D721Med (cell line): Measurements from ENCODE around the gene SLC34A2.
"Not testable (repeated sequence)": the region's sequence is repeated elsewhere in the genome, so short reads cannot be mapped to it uniquely, and the experiment has no call there.

ENCODE experiments used
- DNase-seq: peaks from one replicate; pipeline ENCODE4 v3.0.0; 2011; ENCODE audit warnings: low spot score; ENCODE audit not compliant: insufficient read length
- FAIRE-seq: peaks from 2 replicates; lab custom pipeline; 2011; peaks lifted over from hg19 to GRCh38; lab: Jason Lieb, UNC
- TF ChIP-seq, protein P1 (sequence below): IDR thresholded peaks from 2 replicates; pipeline ENCODE4 v1.5.1; 2012; ENCODE audit warnings: mild to moderate bottlenecking, control low read depth; ENCODE audit not compliant: insufficient read depth; ENCODE audit errors: missing control alignments

The SLC34A2 gene

DNA sequence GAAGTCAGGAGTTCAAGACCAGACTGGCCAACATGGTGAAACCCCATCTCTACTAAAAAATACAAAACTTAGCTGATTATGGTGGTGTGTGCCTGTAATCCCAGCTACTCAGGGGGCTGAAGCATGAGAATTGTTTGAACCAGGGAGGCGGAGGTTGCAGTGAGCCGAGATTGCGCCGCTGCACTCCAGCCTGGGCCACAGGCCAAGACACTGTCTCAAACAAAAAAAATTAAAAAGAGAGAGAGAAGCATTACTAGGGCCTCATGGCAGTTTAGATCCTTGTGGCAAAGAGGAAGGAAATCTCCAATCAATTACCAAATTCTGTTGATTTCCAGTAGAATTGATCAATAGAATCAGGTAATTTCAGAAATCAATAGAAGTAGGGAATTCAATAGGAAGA is 16.8 kb upstream of the SLC34A2 start:
- FAIRE-seq (no peak), DNase-seq (no peak)
- TF ChIP-seq, protein P1, sequence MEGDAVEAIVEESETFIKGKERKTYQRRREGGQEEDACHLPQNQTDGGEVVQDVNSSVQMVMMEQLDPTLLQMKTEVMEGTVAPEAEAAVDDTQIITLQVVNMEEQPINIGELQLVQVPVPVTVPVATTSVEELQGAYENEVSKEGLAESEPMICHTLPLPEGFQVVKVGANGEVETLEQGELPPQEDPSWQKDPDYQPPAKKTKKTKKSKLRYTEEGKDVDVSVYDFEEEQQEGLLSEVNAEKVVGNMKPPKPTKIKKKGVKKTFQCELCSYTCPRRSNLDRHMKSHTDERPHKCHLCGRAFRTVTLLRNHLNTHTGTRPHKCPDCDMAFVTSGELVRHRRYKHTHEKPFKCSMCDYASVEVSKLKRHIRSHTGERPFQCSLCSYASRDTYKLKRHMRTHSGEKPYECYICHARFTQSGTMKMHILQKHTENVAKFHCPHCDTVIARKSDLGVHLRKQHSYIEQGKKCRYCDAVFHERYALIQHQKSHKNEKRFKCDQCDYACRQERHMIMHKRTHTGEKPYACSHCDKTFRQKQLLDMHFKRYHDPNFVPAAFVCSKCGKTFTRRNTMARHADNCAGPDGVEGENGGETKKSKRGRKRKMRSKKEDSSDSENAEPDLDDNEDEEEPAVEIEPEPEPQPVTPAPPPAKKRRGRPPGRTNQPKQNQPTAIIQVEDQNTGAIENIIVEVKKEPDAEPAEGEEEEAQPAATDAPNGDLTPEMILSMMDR = no peak

DNA sequence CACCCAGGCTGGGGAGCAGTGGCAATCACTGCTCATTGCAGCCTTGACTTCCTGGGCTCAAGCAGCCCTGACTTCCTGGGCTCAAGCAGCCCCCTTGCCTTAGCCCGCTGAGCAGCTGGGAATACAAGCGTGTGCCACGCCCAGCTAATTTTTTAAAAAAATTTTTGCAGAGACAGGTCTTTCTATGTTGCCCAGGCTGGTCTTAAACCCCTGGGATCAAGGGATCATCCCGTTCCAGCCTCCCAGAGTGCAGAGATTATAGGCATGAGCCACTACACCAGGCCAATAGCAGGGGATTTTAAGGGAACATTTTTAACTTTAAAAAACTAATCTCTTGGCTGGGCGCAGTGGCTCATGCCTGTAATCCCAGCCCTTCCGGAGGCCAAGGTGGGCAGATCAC is 5.3 kb upstream of the SLC34A2 start:
- TF ChIP-seq, protein P1 = no peak
- no peak for FAIRE-seq
- DNase-seq = no peak

DNA sequence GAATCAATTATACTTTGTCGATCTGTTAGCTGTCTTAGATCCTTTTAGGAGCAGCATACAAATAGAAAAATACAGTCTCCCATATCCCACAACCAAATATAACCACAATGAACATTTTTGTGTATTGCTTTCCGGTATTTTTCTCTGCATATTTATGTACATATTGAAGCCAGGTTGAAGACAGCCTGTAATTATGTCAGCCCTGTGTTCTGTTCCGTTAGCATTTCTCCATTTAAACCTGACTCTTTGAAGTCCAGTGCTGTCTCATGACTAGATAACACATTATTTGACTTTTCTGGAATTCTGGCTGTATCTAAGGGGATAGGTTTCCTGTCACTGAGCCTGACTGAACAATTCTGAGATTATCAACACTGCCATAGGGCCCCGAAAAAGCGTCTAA is 4.0 kb upstream of the SLC34A2 start:
- FAIRE-seq (no peak), DNase-seq (no peak)
- TF ChIP-seq, protein P1 = no peak

DNA sequence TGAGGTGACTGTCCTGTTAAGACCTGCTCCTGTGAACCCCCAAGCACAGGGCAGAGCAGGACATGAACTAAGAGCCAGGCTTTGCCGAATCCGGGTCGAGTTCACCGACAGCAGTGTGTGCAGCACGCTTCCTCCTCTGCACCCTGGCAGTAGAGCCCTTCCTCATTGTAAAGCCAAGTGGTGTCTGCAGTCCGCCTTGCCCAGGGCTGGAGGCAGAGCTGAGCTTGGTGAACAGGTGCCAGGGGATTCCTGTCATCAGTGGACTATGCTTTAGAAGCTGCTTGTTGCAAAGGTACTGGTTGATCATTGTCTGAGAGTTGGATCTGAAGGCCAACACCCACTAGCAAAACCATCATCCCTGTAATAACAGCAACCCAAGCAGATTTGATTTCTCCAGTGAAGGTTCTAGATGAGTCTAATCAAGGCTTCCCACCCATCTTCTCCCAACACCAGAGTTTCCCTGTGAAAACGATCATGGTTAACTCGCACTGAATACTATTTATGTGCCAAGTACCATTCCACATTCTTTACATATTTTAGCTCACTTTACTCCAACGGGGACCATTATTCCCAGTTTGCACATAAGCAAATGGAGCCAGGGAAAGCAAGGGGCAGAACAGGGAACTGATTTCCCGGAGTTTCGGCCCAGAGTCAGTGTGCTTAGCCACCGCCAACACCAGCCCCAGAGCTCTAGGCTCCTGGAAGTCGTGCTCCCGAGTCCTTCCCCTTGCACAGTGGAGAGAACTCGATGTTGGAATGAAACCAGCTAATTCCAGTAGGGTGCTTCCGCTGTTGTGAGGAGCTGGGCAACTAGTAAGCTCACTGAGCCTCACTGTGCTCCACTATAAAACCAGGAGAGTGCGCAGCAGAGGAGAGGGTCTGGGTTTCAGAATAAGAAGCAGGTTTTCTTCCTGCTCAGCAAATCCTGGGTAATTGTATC is 1.4 kb upstream of the SLC34A2 start:
- TF ChIP-seq, protein P1 = no peak

DNA sequence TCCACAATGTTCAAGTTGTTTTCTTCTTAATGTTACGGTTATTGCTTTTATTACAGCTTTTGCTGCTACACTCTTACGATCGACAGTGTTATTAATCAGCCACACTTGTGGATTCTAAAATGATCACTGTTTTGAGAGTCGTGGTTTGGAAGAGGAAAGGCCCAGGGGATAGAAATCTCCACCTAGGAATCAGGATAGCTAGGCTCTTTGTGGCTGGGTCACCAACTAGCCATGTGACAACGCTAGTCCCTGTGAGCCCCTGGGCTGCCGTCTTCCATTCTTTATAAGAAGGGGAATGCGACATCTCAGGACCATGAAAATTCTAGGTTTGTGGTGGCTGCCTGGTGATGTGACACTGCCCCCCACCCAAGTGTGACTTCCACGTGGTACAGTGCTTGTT is 380 bp downstream of the SLC34A2 start:
- FAIRE-seq (no peak), DNase-seq (no peak)
- TF ChIP-seq, protein P1 = no peak

More for the DNA sequence above, 1.4 kb upstream of the SLC34A2 start:
- FAIRE-seq (no peak), DNase-seq (no peak)

DNA sequence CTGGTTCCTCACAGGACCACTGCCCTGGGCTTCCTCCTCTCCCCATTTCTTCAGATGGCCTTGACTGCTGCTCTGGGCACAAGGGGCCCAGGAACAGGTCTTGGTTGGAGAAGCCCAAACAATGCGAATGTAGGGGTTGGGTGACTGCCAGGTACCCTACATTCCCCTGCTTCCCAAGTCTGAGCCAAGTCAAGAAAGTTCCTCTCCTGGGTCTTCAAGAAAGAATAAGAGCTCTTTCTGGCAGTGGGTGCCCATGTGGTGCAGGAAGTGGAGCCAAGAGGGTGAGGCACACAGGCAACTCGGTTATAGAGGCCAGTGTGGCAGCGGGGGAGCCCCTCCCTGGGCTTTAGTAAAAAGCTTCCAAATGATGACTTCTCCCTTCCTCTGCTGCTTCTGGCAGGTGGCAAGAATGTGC is 2.7 kb downstream of the SLC34A2 start:
- TF ChIP-seq, protein P1 = no peak
- FAIRE-seq = no peak
- DNase-seq = no peak

DNA sequence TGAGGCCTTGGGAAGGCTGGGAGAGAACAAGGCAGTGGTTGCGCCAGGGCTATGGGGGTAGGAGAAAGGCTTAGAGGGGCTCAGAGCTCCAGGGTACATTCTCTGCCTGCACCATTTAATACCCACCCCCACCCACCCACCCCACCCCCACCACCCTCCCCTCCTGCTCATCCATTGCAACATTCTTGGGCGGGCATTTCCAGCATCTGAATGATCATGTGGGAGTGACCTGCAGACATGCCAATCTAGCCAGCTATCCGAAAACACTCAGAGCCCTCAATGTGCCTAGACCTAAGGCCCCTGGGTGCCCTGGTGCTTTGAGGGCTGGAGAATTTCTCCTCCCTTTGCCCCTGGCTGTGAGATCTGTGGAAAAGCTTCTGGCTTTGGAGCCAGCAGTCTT is 3.1 kb downstream of the SLC34A2 start:
- no peak for DNase-seq
- no peak for FAIRE-seq
- TF ChIP-seq, protein P1 = no peak

DNA sequence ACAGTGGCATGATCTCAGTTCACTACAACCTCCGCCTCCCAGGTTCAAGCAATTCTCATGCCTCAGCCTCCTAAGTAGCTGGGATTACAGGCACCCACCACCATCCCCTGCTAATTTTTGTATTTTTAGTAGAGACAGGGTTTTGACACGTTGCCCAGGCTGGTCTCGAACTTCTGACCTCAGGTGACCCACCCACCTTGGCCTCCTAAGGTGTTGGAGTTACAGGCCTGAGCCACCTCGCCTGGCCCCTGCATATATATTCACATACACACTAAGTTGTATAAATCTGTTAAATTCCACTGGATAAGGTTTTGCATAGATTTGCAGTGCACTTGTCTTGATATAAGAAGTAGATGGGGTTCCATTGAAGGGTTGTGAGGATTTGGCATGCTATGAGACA is 5.8 kb downstream of the SLC34A2 start:
- FAIRE-seq, DNase-seq: not testable (repeated sequence)
